K562 (cell line): ENCODE results near the gene ANAPC4.

Experiments used
- CBFB ChIP-seq: sonication (generic); formaldehyde crosslinking; IDR thresholded peaks from 2 replicates; pipeline ENCODE4 v1.4.0; 2020; ENCODE audit warnings: mild to moderate bottlenecking, missing genetic modification reagents
- L3MBTL2 ChIP-seq: fragments of 450-650 bp; IDR thresholded peaks from 2 replicates; pipeline ENCODE4 v1.6.1; 2016; ENCODE audit warnings: mild to moderate bottlenecking, moderate library complexity
- RFX5 ChIP-seq: IDR thresholded peaks from 2 replicates; pipeline ENCODE4 v1.6.1; 2011; ENCODE audit warnings: low read depth, mild to moderate bottlenecking, improper control_type of control experiment, low read length
- TRIM25 ChIP-seq: fragments of 450-650 bp; IDR thresholded peaks from 2 replicates; pipeline ENCODE4 v1.7.0; 2016; ENCODE audit warnings: borderline replicate concordance
- TF ChIP-seq, protein P1 (sequence below): fragments of 250-450 bp; sonication (Bioruptor Pico); IDR thresholded peaks from 2 replicates; pipeline ENCODE4 v1.8.0; 2021; ENCODE audit warnings: moderate library complexity, mild to moderate bottlenecking, inconsistent platforms

DNA sequence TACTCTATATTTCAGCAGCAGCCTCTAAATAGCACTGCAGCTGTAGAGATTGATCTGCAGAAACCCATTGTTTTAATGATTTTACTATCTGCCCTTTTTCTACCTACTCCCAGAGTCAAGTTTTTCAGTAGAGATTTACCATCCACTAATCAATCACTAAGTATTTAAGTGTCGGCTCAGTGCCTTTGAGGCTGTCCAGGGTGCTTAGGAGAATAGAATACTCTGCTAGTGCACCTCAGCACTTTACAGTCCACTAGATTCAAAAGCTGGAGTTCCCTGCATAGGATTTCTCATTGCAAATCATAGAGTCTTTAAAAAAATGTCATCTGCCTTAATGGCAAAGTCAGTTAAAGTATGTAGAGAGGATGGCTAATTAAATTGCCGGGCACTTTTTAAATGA, 29.6 kb upstream of the ANAPC4 start:
- TF ChIP-seq CBFB (CRISPR knock-in tag) (no peak), TRIM25 (no peak), RFX5 (no peak), L3MBTL2 (no peak)
- TF ChIP-seq, protein P1, sequence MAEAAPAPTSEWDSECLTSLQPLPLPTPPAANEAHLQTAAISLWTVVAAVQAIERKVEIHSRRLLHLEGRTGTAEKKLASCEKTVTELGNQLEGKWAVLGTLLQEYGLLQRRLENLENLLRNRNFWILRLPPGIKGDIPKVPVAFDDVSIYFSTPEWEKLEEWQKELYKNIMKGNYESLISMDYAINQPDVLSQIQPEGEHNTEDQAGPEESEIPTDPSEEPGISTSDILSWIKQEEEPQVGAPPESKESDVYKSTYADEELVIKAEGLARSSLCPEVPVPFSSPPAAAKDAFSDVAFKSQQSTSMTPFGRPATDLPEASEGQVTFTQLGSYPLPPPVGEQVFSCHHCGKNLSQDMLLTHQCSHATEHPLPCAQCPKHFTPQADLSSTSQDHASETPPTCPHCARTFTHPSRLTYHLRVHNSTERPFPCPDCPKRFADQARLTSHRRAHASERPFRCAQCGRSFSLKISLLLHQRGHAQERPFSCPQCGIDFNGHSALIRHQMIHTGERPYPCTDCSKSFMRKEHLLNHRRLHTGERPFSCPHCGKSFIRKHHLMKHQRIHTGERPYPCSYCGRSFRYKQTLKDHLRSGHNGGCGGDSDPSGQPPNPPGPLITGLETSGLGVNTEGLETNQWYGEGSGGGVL = no peak
